Measurements from ENCODE around the gene NRAS. TPM values are rescaled to one million over a fixed set of nuclear protein-coding genes. Genes with fewer than 3 reads are reported as not detected.

The NRAS gene
- total and polyA plus RNA-seq, 9 of the 15 experiments (the other 6 are each of a cell fraction or from before 2014, with no cell fraction given): 40.7 to 94.5 (median 75.4) TPM

- TF ChIP-seq, protein P1, sequence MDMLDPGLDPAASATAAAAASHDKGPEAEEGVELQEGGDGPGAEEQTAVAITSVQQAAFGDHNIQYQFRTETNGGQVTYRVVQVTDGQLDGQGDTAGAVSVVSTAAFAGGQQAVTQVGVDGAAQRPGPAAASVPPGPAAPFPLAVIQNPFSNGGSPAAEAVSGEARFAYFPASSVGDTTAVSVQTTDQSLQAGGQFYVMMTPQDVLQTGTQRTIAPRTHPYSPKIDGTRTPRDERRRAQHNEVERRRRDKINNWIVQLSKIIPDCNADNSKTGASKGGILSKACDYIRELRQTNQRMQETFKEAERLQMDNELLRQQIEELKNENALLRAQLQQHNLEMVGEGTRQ (CRISPR knock-in tag; IDR thresholded peaks at IDR 0.05): no peak
- TF ChIP-seq ETV5 (CRISPR knock-in tag; IDR thresholded peaks at IDR 0.05; ENCODE audit: low read depth): peak; percentile 19; the same call in 1 of the 2 replicates
- TF ChIP-seq MTF1 (CRISPR knock-in tag; IDR thresholded peaks at IDR 0.05; ENCODE audit: borderline replicate concordance): no peak
- no peak for TF ChIP-seq RBM15 (IDR thresholded peaks at IDR 0.05; ENCODE audit: insufficient read depth, low read length)
- TF ChIP-seq, protein P2, sequence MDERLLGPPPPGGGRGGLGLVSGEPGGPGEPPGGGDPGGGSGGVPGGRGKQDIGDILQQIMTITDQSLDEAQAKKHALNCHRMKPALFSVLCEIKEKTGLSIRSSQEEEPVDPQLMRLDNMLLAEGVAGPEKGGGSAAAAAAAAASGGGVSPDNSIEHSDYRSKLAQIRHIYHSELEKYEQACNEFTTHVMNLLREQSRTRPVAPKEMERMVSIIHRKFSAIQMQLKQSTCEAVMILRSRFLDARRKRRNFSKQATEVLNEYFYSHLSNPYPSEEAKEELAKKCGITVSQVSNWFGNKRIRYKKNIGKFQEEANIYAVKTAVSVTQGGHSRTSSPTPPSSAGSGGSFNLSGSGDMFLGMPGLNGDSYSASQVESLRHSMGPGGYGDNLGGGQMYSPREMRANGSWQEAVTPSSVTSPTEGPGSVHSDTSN (CRISPR knock-in tag; IDR thresholded peaks at IDR 0.05; ENCODE audit: low read depth): no peak
- TF ChIP-seq, protein P2 (tag; conservative IDR thresholded peaks at IDR 0.05; ENCODE audit: low read depth): no peak
- TF ChIP-seq, protein P3, sequence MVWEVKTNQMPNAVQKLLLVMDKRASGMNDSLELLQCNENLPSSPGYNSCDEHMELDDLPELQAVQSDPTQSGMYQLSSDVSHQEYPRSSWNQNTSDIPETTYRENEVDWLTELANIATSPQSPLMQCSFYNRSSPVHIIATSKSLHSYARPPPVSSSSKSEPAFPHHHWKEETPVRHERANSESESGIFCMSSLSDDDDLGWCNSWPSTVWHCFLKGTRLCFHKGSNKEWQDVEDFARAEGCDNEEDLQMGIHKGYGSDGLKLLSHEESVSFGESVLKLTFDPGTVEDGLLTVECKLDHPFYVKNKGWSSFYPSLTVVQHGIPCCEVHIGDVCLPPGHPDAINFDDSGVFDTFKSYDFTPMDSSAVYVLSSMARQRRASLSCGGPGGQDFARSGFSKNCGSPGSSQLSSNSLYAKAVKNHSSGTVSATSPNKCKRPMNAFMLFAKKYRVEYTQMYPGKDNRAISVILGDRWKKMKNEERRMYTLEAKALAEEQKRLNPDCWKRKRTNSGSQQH (CRISPR knock-in tag; IDR thresholded peaks at IDR 0.05): no peak
- TF ChIP-seq ZNF324 (CRISPR knock-in tag; IDR thresholded peaks at IDR 0.05): no peak
- TF ChIP-seq NKRF (IDR thresholded peaks at IDR 0.05; ENCODE audit: borderline replicate concordance): peak; percentile 83
- TF ChIP-seq KLF13 (tag; IDR thresholded peaks at IDR 0.05; ENCODE audit: borderline replicate concordance, low read depth): 0 out of 2 replicates have a peak, but pooled peaks have one; percentile 40
- TF ChIP-seq CEBPB (tag; IDR thresholded peaks at IDR 0.05): peak; percentile 95
- no peak for TF ChIP-seq IRF9 (tag; IDR thresholded peaks at IDR 0.05)
- TF ChIP-seq, protein P4, sequence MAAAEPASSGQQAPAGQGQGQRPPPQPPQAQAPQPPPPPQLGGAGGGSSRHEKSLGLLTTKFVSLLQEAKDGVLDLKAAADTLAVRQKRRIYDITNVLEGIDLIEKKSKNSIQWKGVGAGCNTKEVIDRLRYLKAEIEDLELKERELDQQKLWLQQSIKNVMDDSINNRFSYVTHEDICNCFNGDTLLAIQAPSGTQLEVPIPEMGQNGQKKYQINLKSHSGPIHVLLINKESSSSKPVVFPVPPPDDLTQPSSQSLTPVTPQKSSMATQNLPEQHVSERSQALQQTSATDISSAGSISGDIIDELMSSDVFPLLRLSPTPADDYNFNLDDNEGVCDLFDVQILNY (CRISPR knock-in tag; IDR thresholded peaks at IDR 0.05): no peak
- no peak for TF ChIP-seq ZNF707 (CRISPR knock-in tag; conservative IDR thresholded peaks at IDR 0.05)
- no peak for TF ChIP-seq KDM5B (IDR thresholded peaks at IDR 0.05; ENCODE audit: insufficient replicate concordance, low read depth, low read length)
- no peak for TF ChIP-seq ZNF239 (CRISPR knock-in tag; IDR thresholded peaks at IDR 0.05)
- TF ChIP-seq ZNF57 (CRISPR knock-in tag; IDR thresholded peaks at IDR 0.05): no peak
- TF ChIP-seq TOE1 (IDR thresholded peaks at IDR 0.05; ENCODE audit: borderline replicate concordance): no peak
- no peak for TF ChIP-seq TOE1 (CRISPR knock-in tag; IDR thresholded peaks at IDR 0.05; ENCODE audit: borderline replicate concordance, low read depth)
These were observed 40.4 kb upstream of the NRAS start (continued) for GRCh38 chr1:114756949-114757454.
